Esophagus squamous epithelium (tissue), 4 donors: ENCODE data around the gene ERG.

Experiments used
- CTCF ChIP-seq, 6 experiments: fragments of 450-650 bp in 4 of 6; fragments of 200-600 bp in 2 of 6; sonication (generic) in 2 of 6; IDR thresholded peaks; one replicate each; pipeline ENCODE4 v1.5.1; 2016 to 2019; ENCODE audit warnings: antibody characterized with exemption in 6 of 6, mild to moderate bottlenecking in 4 of 6, moderate library complexity in 4 of 6
- POLR2A ChIP-seq, 4 donors: fragments of 450-650 bp; IDR thresholded peaks; one replicate each; pipeline ENCODE4 v1.6.1; 2017; ENCODE audit warnings: antibody characterized with exemption in 4 of 4, mild to moderate bottlenecking in 4 of 4, moderate library complexity in 3 of 4

- TF ChIP-seq CTCF (IDR thresholded peaks at IDR 0.05) (no peak), POLR2A (IDR thresholded peaks at IDR 0.05) (no peak)
These were observed 4.6 kb downstream of the ERG start for GRCh38 chr21:38493549-38494250.
